Nephron (organoid): ENCODE measurements around the gene DESI1.
"Not testable (repeated sequence)": the region's sequence is repeated elsewhere in the genome, so short reads cannot be mapped to it uniquely, and the experiment has no call there.

ENCODE experiments used
- H3K27ac Mint-ChIP-seq, 3 experiments: 2 replicates each; pipeline ENCODE4 v1.8.0; 2020; ENCODE audit warnings: mixed read lengths in 3 of 3, mild to moderate bottlenecking in 2 of 3, moderate library complexity in 1 of 3
- H3K27me3 Mint-ChIP-seq: 2 replicates; pipeline ENCODE4 v1.8.0; 2021; ENCODE audit warnings: low read depth, mild to moderate bottlenecking, moderate library complexity, mixed read lengths
- H3K36me3 Mint-ChIP-seq: 2 replicates; pipeline ENCODE4 v1.8.0; 2020; ENCODE audit warnings: low read depth, mixed read lengths
- H3K4me1 Mint-ChIP-seq: 2 replicates; pipeline ENCODE4 v1.8.0; 2020; ENCODE audit warnings: mixed read lengths
- H3K4me3 Mint-ChIP-seq, 3 experiments: 2 replicates each; pipeline ENCODE4 v1.8.0; 2020; ENCODE audit warnings: mild to moderate bottlenecking in 3 of 3, mixed read lengths in 3 of 3, moderate library complexity in 2 of 3
- H3K9me3 Mint-ChIP-seq: 2 replicates; pipeline ENCODE4 v1.8.0; 2020; ENCODE audit warnings: mixed read lengths
- TF ChIP-seq, protein P1 (sequence below), 3 experiments: fragments of 200-600 bp; sonication (generic); IDR thresholded peaks; one replicate each; pipeline ENCODE4 v1.5.0; 2021; ENCODE audit warnings: antibody characterized with exemption in 3 of 3; ENCODE audit not compliant: unreplicated experiment in 3 of 3

DESI1 gene

DNA sequence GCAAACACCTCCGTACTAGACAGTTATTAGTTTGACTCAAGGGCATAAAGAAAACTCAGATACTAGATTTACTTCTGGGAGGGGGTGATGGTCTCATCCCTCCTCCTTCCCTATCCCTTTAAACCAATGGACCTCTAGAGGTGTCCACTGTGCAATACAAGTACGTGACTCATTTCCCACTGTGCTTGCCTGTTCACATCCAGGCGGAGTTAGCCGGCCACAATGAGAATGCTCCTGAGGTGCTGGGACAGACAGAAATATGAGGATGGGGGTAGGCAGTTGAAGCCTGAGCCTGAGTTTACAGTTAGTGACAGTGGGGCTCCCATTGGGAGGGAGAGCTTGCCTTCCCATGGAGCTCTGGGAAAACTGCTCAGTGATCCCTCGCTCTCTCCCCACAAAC, 22.8 kb downstream of the DESI1 start:
- TF ChIP-seq, protein P1, sequence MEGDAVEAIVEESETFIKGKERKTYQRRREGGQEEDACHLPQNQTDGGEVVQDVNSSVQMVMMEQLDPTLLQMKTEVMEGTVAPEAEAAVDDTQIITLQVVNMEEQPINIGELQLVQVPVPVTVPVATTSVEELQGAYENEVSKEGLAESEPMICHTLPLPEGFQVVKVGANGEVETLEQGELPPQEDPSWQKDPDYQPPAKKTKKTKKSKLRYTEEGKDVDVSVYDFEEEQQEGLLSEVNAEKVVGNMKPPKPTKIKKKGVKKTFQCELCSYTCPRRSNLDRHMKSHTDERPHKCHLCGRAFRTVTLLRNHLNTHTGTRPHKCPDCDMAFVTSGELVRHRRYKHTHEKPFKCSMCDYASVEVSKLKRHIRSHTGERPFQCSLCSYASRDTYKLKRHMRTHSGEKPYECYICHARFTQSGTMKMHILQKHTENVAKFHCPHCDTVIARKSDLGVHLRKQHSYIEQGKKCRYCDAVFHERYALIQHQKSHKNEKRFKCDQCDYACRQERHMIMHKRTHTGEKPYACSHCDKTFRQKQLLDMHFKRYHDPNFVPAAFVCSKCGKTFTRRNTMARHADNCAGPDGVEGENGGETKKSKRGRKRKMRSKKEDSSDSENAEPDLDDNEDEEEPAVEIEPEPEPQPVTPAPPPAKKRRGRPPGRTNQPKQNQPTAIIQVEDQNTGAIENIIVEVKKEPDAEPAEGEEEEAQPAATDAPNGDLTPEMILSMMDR (IDR thresholded peaks at IDR 0.05; ENCODE audit: unreplicated experiment in 3 of 3) = no peak
- no peaks in the 10 kb centered on the region for H3K27me3 Mint-ChIP-seq
- no peak overlapping the region for H3K27ac Mint-ChIP-seq

DNA sequence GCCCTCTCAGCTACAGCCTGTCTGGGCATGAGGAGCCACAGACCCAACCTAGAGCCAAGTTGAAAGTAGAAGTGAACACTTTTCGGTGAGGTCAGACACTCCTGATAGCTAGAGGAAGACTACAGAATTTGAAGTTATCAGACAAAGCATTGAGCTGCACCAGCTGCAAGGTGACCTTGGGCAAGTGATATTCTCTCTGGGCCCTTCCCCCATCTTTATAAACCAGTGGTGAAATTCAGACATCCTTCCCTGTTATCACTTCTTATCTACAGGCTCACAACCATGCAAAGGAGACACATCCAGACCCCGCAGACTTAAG, 23.2 kb downstream of the DESI1 start:
- Mint-ChIP-seq H3K27ac (no peak overlapping the region), H3K4me1 (no peaks in the 10 kb centered on the region), H3K9me3 (no peaks in the 10 kb centered on the region), H3K36me3 (peaks cover 5% of the 10 kb centered on the region), H3K4me3 (no peak overlapping the region), H3K27me3 (no peaks in the 10 kb centered on the region)
- TF ChIP-seq, protein P1 (IDR thresholded peaks at IDR 0.05; ENCODE audit: unreplicated experiment in 3 of 3) = peak in 2 of 3 experiments; percentile 0

More for the DNA sequence above, 22.8 kb downstream of the DESI1 start:
- H3K36me3 Mint-ChIP-seq = peaks cover 10% of the 10 kb centered on the region
- no peaks in the 10 kb centered on the region for H3K9me3 Mint-ChIP-seq
- H3K4me3 Mint-ChIP-seq = no peak overlapping the region
- no peaks in the 10 kb centered on the region for H3K4me1 Mint-ChIP-seq

DNA sequence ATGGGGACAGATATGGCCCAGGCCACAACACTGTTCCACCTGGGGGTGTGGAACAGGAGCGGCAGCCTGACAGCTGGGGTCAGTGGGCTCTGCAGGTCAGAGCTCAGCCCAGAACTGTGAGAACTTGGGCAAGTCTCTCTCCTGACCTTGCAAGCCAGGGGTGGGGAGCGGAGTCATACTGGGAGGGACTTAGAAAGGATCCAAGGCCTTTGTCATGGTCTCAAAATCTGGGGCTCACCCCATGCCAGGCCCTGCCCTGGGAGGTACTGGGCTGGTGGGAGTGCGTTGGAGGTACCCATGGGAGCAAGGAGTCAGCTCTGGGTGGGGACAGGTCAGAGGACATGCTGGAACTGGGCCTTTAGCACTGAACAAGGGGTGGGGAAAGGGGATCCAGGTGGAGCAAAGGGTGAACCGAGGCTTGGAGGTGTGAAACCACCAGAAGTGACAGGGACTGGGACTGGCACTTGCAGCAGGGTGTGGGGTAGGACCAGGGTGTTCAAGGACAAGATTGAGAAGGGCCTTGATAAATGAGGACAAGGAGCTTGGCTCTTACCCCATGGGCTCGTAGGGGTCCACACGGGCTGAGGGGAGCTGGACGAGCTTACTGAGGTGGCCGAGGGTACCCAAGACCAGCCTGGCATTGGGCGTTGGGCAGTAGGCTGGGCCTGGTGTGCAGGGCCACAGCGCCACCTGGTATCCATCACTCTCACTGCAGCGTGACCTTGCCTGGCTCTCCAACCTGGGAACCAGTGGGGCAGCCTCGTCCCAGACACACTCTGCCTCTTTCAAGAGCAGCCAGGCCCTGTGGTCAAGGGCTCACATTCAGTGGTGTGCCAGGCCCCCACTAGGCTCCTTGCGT, 23.8 kb downstream of the DESI1 start:
- no peaks in the 10 kb centered on the region for H3K27me3 Mint-ChIP-seq
- no peaks in the 10 kb centered on the region for H3K9me3 Mint-ChIP-seq
- TF ChIP-seq, protein P1 (IDR thresholded peaks at IDR 0.05; ENCODE audit: unreplicated experiment in 3 of 3) = peak; percentile 55 to 79 (median 64)
- H3K36me3 Mint-ChIP-seq = no peaks in the 10 kb centered on the region
- no peak overlapping the region for H3K27ac Mint-ChIP-seq
- H3K4me1 Mint-ChIP-seq = no peaks in the 10 kb centered on the region
- no peak overlapping the region for H3K4me3 Mint-ChIP-seq

DNA sequence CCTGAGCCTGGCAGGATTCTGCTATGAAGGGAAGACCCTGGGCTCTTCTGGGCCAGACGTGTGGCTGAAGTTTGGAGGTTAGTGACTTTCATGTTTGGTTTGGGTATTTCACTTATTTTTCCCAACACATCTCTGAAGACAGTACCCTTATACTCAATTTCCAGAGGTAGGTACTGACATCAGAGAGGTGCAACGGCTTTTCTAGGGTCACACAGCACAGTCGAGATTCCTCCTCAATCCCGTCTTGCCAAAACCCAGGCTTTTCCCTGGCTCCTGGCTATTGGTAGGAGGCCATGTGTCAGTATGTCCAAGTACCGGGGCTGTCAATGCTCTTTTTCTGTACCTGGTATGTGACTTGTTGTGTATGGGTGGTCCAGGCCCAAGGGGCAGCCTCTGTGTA, 25.1 kb downstream of the DESI1 start:
- Mint-ChIP-seq H3K27ac (peak overlapping the region in 1 of 3 experiments; percentile 12), H3K9me3 (no peaks in the 10 kb centered on the region), H3K4me1 (no peaks in the 10 kb centered on the region), H3K36me3 (no peaks in the 10 kb centered on the region), H3K27me3 (peaks cover 3% of the 10 kb centered on the region), H3K4me3 (no peak overlapping the region)
- TF ChIP-seq, protein P1 (IDR thresholded peaks at IDR 0.05; ENCODE audit: unreplicated experiment in 3 of 3) = no peak

DNA sequence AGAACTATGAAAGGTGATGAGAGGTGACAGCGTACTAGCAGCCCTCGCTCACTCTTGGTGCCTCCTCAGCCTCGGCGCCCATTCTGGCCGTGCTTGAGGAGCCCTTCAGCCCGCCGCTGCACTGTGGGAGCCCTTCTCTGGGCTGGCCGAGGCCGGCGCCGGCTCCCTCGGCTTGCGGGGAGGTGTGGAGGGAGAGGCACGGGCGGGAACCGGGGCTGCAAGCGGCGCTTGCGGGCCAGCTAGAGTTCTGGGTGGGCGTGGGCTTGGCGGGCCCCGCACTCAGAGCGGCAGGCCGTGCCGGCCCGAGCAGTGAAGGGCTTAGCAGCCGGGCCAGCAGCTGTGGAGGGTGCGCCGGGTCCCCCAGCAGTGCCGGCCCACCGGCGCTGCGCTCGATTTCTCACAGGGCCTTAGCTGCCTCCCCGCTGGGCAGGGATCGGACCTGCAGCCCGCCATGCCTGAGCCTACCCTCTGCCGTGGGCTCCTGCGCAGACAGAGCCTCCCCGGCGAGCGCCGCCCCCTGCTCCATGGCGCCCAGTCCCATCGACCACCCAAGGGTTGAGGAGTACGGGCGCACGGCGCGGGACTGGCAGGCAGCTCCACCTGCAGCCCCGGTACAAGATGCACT, 27.4 kb downstream of the DESI1 start:
- H3K4me3 Mint-ChIP-seq, H3K27me3 Mint-ChIP-seq, H3K27ac Mint-ChIP-seq, H3K9me3 Mint-ChIP-seq, H3K36me3 Mint-ChIP-seq, H3K4me1 Mint-ChIP-seq: not testable (repeated sequence)

DNA sequence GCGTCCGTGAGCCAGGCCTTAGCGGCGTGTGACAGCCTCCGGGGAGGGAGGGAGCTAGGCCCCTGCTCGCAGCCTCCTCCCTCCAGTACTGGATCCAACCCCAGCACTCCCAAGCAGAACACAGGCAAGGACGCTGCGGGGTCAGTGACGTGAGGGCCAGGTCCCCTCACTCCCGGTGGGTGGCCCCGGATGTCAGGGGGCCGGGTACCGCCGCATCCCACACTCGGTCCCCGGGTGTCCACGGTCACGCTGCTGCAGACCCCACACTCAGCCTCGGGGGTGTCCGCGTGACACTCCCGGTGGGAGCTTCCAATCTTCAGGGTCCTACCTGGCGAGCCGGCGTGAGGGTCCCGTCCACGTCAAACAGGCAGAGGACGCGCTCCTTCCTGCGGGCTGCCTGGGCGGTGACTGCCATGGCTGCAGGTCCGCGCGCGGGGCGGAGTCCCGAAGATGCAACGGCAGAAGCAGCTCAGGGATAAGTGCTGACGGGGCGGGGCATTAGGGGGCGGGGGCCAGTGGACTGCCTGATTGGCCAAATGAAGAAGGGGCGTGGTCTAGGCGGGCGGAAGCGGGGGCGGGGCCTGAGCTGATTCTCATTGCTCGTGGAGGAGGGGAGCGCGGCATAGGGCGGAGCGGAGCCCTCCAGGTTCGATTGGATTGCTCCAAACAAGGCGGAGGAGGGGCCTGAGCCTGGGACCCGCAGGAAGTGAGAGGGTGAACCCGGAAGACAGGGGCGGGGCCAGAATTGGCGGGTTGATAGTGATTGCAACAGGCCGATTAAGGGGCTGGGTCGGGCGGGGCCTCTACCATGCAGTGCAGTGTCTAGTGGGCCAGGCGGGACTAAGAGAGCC, 31.2 kb downstream of the DESI1 start, which contains the start of gene PMM1:
Gene PMM1, minus strand, starts transcription at position 450 of the 851 bp plus-strand sequence. Its CDS starts 35 bp downstream, at position 415.
- Mint-ChIP-seq H3K27ac (peak within 1 kb of the TSS; percentile 83 to 96 (median 93)), H3K4me1 (no peaks in the 10 kb centered on the region), H3K27me3 (peaks cover 3% of the 10 kb centered on the region), H3K4me3 (peak within 1 kb of the TSS; percentile 93 to 95 (median 95)), H3K36me3 (peaks cover 9% of the 10 kb centered on the region), H3K9me3 (no peaks in the 10 kb centered on the region)
- TF ChIP-seq, protein P1 (IDR thresholded peaks at IDR 0.05; ENCODE audit: unreplicated experiment in 3 of 3) = no peak
